ENCODE measurements around the gene LCE2C.

DNA sequence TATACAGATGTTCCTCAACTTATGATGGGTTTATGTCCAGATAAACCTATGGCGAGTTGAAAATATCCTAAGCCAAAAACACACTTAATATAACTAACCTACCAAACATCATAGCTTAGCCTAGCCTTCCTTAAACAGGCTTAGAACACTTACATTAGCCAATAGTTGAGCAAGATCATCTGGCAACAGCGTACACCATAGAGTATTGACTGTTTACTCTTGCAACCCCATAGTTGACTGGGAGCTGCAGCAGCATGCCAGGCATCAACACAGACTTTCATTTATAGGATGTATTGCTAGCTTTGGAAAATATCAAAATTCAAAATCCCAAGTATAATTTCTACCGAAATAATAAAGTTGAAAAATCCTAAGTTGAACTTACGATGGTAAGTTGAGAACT lies 17.4 kb upstream of the LCE2C start:
- TF ChIP-seq EZH2 (IDR thresholded peaks at IDR 0.05; ENCODE audit: borderline replicate concordance, insufficient read depth, low read length, poor library complexity, severe bottlenecking) = no peak
- TF ChIP-seq, protein P1, sequence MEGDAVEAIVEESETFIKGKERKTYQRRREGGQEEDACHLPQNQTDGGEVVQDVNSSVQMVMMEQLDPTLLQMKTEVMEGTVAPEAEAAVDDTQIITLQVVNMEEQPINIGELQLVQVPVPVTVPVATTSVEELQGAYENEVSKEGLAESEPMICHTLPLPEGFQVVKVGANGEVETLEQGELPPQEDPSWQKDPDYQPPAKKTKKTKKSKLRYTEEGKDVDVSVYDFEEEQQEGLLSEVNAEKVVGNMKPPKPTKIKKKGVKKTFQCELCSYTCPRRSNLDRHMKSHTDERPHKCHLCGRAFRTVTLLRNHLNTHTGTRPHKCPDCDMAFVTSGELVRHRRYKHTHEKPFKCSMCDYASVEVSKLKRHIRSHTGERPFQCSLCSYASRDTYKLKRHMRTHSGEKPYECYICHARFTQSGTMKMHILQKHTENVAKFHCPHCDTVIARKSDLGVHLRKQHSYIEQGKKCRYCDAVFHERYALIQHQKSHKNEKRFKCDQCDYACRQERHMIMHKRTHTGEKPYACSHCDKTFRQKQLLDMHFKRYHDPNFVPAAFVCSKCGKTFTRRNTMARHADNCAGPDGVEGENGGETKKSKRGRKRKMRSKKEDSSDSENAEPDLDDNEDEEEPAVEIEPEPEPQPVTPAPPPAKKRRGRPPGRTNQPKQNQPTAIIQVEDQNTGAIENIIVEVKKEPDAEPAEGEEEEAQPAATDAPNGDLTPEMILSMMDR (IDR thresholded peaks at IDR 0.05; ENCODE audit: poor library complexity, severe bottlenecking) = no peak
- TF ChIP-seq POLR2AphosphoS5 (IDR thresholded peaks at IDR 0.05) = no peak
- no peak for TF ChIP-seq RAD21 (conservative IDR thresholded peaks at IDR 0.05)
- TF ChIP-seq, protein P2, sequence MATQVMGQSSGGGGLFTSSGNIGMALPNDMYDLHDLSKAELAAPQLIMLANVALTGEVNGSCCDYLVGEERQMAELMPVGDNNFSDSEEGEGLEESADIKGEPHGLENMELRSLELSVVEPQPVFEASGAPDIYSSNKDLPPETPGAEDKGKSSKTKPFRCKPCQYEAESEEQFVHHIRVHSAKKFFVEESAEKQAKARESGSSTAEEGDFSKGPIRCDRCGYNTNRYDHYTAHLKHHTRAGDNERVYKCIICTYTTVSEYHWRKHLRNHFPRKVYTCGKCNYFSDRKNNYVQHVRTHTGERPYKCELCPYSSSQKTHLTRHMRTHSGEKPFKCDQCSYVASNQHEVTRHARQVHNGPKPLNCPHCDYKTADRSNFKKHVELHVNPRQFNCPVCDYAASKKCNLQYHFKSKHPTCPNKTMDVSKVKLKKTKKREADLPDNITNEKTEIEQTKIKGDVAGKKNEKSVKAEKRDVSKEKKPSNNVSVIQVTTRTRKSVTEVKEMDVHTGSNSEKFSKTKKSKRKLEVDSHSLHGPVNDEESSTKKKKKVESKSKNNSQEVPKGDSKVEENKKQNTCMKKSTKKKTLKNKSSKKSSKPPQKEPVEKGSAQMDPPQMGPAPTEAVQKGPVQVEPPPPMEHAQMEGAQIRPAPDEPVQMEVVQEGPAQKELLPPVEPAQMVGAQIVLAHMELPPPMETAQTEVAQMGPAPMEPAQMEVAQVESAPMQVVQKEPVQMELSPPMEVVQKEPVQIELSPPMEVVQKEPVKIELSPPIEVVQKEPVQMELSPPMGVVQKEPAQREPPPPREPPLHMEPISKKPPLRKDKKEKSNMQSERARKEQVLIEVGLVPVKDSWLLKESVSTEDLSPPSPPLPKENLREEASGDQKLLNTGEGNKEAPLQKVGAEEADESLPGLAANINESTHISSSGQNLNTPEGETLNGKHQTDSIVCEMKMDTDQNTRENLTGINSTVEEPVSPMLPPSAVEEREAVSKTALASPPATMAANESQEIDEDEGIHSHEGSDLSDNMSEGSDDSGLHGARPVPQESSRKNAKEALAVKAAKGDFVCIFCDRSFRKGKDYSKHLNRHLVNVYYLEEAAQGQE (IDR thresholded peaks at IDR 0.05; ENCODE audit: borderline replicate concordance) = no peak
